GM23338 (cell line): Measurements from ENCODE around the gene CMTR1.

Experiments used
- POLR2AphosphoS5 ChIP-seq: IDR thresholded peaks from 2 replicates; pipeline ENCODE4 v1.6.1; 2016; ENCODE audit warnings: antibody characterized with exemption, low read depth
- TF ChIP-seq, protein P1 (sequence below), 2 experiments: fragments of 200-600 bp in 1 of 2; sonication (generic) in 1 of 2; conservative IDR thresholded peaks; 2 replicates each; pipeline versions ENCODE4 v1.5.1 to v1.6.1; 2016 to 2017; ENCODE audit warnings: antibody characterized with exemption in 2 of 2, low read depth in 2 of 2, mild to moderate bottlenecking in 2 of 2, moderate library complexity in 1 of 2

DNA sequence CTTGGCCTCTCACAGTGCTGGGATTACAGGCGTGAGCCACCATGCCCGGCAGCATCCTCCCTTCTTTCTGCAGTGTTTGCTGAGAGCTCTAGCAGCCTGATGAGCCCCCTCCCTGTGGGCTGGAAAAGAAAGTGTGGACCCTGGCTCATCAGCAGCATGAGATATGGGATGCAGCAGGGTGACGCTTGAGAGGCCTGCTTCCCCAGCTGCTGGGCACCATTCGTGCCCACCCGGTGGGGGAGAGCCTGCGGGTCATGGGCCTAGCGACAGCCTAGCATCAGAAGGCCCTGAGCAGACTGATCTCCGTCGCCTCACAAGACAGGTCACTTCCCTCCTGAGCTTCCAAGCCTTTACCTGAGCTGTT lies 82.7 kb downstream of the CMTR1 start:
- no peak for TF ChIP-seq POLR2AphosphoS5
- TF ChIP-seq, protein P1, sequence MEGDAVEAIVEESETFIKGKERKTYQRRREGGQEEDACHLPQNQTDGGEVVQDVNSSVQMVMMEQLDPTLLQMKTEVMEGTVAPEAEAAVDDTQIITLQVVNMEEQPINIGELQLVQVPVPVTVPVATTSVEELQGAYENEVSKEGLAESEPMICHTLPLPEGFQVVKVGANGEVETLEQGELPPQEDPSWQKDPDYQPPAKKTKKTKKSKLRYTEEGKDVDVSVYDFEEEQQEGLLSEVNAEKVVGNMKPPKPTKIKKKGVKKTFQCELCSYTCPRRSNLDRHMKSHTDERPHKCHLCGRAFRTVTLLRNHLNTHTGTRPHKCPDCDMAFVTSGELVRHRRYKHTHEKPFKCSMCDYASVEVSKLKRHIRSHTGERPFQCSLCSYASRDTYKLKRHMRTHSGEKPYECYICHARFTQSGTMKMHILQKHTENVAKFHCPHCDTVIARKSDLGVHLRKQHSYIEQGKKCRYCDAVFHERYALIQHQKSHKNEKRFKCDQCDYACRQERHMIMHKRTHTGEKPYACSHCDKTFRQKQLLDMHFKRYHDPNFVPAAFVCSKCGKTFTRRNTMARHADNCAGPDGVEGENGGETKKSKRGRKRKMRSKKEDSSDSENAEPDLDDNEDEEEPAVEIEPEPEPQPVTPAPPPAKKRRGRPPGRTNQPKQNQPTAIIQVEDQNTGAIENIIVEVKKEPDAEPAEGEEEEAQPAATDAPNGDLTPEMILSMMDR (conservative IDR thresholded peaks at IDR 0.05; ENCODE audit: low read depth in 2 of 2), result no peak
